H1 (cell line): Measurements from ENCODE around the gene C3orf22. TPM values are rescaled to one million over a fixed set of nuclear protein-coding genes. Genes with fewer than 3 reads are reported as not detected.

ENCODE experiments used
- RNF2 ChIP-seq: fragments of 200-900, 300-1000 bp; sonication (generic); IDR thresholded peaks from 2 replicates; pipeline ENCODE4 v1.7.1; 2016; ENCODE audit warnings: borderline replicate concordance, low read depth, mild to moderate bottlenecking, antibody characterized with exemption, low read length; ENCODE audit not compliant: poor library complexity, severe bottlenecking; ENCODE audit errors: missing control alignments
- polyA plus RNA-seq, 7 experiments: library from polyadenylated mRNA; depleted of rRNA in 3 of 7; stranded (reverse) in 5 of 7; unstranded in 2 of 7; fragments of >200 nt in 5 of 7; fragments of 200-250 nt in 2 of 7; gene quantifications; 1 replicate in 5 of 7; 2 replicates in 1 of 7; 4 replicates in 1 of 7; pipeline versions ENCODE4 v1.2.1 to v1.2.3, GENCODE V29; 2011 to 2013; ENCODE audit warnings: missing spikeins in 2 of 7, mixed read lengths in 2 of 7
- total RNA-seq: library from RNA; stranded (reverse); fragmentation: NEBNext Ultra II Directional; extraction: Animal tissue kit (Norgen Biotek cat#: 25700); gene quantifications from 2 replicates; pipeline ENCODE4 v1.2.1, GENCODE V29; 2021

Gene C3orf22
- total and polyA plus RNA-seq, 2 of the 8 experiments (the other 6 are each of a cell fraction or from before 2014, with no cell fraction given), result not detected

DNA sequence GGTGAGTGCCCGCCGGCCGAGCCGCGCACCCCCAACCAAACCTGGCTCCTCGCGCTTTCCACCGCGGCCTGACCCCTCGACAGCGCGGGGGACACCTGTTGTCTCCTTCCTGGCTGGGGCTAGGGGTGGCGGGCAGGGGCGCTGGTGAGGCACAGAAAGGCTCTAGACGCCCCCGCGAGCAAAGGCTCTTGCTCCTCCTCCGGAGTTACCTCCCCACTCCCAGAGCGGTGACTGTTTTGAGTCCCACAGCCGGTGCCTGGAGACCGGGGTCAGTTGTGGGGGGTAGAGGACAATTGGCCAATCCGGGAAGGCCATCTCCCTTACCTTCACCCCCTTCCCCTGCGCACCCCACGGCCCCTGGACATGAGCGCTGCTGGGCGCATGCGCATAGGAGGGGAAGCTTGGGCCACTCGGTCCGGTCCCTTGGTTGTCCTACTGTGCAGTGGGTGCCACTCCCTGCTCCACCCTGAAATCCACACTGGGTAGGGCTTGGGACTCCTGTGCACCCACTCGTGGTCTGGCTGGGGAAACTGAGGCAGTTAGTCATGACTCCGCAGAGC is 34.2 kb downstream of the C3orf22 start (continued):
- TF ChIP-seq RNF2, result no peak
